PC-3 (cell line): ENCODE measurements around the gene CSNK1G2. TPM values are rescaled to one million over a fixed set of nuclear protein-coding genes. Genes with fewer than 3 reads are reported as not detected.
A peak's percentile ranks its signal among the peaks of the same experiment; 100 is the strongest.

Source experiments
- ATAC-seq: fragments of 200-7000 bp; cut with Tn5 transposase; 2 replicates; pipeline ENCODE4 v1.9.1; 2020; ENCODE audit warnings: mild to moderate bottlenecking, moderate library complexity
- BruUV-seq: library from RNA; stranded (reverse); fragments of 400-500 nt; replicated peaks from 2 replicates; lab custom pipeline; 2021; lab: Mats Ljungman, UMichigan
- CTCF ChIA-PET: fragments of 300-600 bp; sonication (Branson Sonifier 250); formaldehyde crosslinking; loops from one replicate; lab custom pipeline; 2022; ENCODE audit warnings: antibody characterized with exemption; lab: Charles Lee
- POLR2A ChIA-PET: fragments of 300-600 bp; sonication (Branson Sonifier 250); formaldehyde crosslinking; loops from one replicate; lab custom pipeline; 2022; ENCODE audit warnings: antibody characterized with exemption; ENCODE audit not compliant: unreplicated experiment; lab: Charles Lee
- DNase-seq: peaks from one replicate; pipeline ENCODE4 v3.0.0-alpha.2; 2015
- H2AFZ ChIP-seq: fragments of 300-600 bp; sonication (generic); 2 replicates; pipeline ENCODE4 v1.6.0; 2016; ENCODE audit warnings: antibody characterized with exemption, low read length
- H3F3A ChIP-seq: fragments of 300-600 bp; sonication (generic); one replicate; pipeline ENCODE4 v1.6.0; 2017; ENCODE audit warnings: antibody characterized with exemption, low read length, control low read depth, mild to moderate bottlenecking; ENCODE audit not compliant: unreplicated experiment
- H3K27ac ChIP-seq: fragments of 300-600 bp; sonication (generic); 2 replicates; pipeline ENCODE4 v1.5.1; 2016; ENCODE audit warnings: mild to moderate bottlenecking, low read length
- H3K27me3 ChIP-seq: fragments of 300-600 bp; sonication (generic); 2 replicates; pipeline ENCODE4 v1.6.1; 2016; ENCODE audit warnings: low read length, mixed read lengths
- H3K36me3 ChIP-seq: fragments of 300-600 bp; sonication (generic); 2 replicates; pipeline ENCODE4 v1.6.1; 2016; ENCODE audit warnings: low read depth, mixed run types, low read length, mixed read lengths
- H3K4me1 ChIP-seq: fragments of 300-600 bp; sonication (generic); 2 replicates; pipeline ENCODE4 v1.5.1; 2016; ENCODE audit warnings: low read length; ENCODE audit not compliant: insufficient read depth
- H3K4me2 ChIP-seq: fragments of 300-600 bp; sonication (generic); 2 replicates; pipeline ENCODE4 v1.6.0; 2016; ENCODE audit warnings: low read length
- H3K4me3 ChIP-seq: fragments of 300-600 bp; sonication (generic); 2 replicates; pipeline ENCODE4 v1.5.1; 2016; ENCODE audit warnings: mild to moderate bottlenecking, low read length, mixed read lengths
- H3K79me2 ChIP-seq: fragments of 300-600 bp; sonication (generic); 2 replicates; pipeline ENCODE4 v1.6.1; 2017; ENCODE audit warnings: low read length, mixed read lengths
- H3K9ac ChIP-seq: fragments of 300-600 bp; sonication (generic); 2 replicates; pipeline ENCODE4 v1.6.0; 2016; ENCODE audit warnings: mild to moderate bottlenecking, low read length
- H3K9me2 ChIP-seq: fragments of 300-600 bp; sonication (generic); replicated peaks from 2 replicates; pipeline ENCODE4 v1.6.1; 2016; ENCODE audit warnings: mixed run types, low read length, mixed read lengths
- H3K9me3 ChIP-seq: fragments of 300-600 bp; sonication (generic); 2 replicates; pipeline ENCODE4 v1.6.1; 2016; ENCODE audit warnings: low read length, mixed read lengths
- H4K20me1 ChIP-seq: fragments of 300-600 bp; sonication (generic); 2 replicates; pipeline ENCODE4 v1.6.1; 2016; ENCODE audit warnings: low read length, mixed read lengths
- CTCF ChIP-seq: fragments of 300-600 bp; sonication (generic); conservative IDR thresholded peaks from 2 replicates; pipeline ENCODE4 v1.5.1; 2017; ENCODE audit warnings: antibody characterized with exemption, low read depth, mild to moderate bottlenecking, low read length
- EZH2 ChIP-seq: fragments of 300-600 bp; sonication (generic); IDR thresholded peaks from one replicate; pipeline ENCODE4 v1.6.1; 2017; ENCODE audit warnings: antibody characterized with exemption, mild to moderate bottlenecking, low read length; ENCODE audit not compliant: unreplicated experiment
- EZH2phosphoT487 ChIP-seq: fragments of 300-600 bp; sonication (generic); IDR thresholded peaks from 2 replicates; pipeline ENCODE4 v1.6.1; 2018; ENCODE audit warnings: mild to moderate bottlenecking, antibody characterized with exemption, low read length, borderline replicate concordance
- intact Hi-C: fragments of 100-400 bp; cut with micrococcal nuclease; formaldehyde crosslinking; loops from 2 replicates; pipeline ENCODE4 v1.9.0; 2023
- total RNA-seq: library from RNA; depleted of rRNA; stranded (reverse); fragments of >200 nt; gene quantifications from 2 replicates; pipeline ENCODE4 v1.2.3, GENCODE V29; 2014

Gene CSNK1G2
- total RNA-seq, 1 experiment from 2014 or later = 83.6 TPM

DNA sequence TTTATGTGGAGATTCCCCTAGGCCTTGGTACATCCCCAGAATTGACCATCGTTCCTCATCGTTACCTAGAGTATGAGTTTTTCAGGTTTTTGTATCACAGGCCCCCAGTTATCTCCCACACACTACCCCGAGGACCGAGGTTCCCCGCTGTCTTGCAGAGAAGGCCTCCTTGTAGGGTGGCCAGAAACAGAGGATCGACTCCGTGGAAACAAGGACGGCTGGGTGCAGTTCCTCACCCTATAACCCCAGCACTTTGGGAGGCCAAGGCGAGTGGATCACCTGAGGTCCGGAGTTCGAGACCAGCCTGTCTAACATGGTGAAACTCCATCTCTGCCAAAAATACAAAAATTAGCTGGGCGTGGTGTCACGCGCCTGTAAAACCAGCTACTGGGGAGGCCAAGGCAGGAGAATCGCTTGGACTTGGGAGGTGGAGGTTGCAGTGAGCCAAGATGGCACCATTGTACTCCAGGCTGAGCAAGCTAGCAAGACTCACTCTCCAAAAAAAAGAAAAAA, 35.1 kb upstream of the CSNK1G2 start:
- peaks cover 49% of the 10 kb centered on the region for H3K79me2 ChIP-seq
- H3F3A ChIP-seq = peaks cover 3% of the 10 kb centered on the region
- H3K27ac ChIP-seq = no peak overlapping the region
- H3K9ac ChIP-seq = peak overlapping the region; percentile 85
- no peaks in the 10 kb centered on the region for H3K9me3 ChIP-seq
- peaks cover 25% of the 10 kb centered on the region for H3K4me1 ChIP-seq
- TF ChIP-seq CTCF (no peak), EZH2 (no peak), EZH2phosphoT487 (no peak)
- DNase-seq (no peak), ATAC-seq (no peak)
- H3K36me3 ChIP-seq = no peaks in the 10 kb centered on the region
- ChIA-PET POLR2A (interaction anchor here (0.6 kb wide), 1 partner anchor 182 kb away, joined by 4 read pairs; no protein-coding TSS in a partner anchor), CTCF (no interaction called here)
- intact Hi-C loops = loop anchor here (1.0 kb wide), 1 partner anchor 21 kb away; the partner anchor contains the start of gene ABHD17A
- BruUV-seq = TSS peak; percentile 76
- H3K4me3 ChIP-seq = peak overlapping the region; percentile 70
- no peaks in the 10 kb centered on the region for H3K9me2 ChIP-seq
- H4K20me1 ChIP-seq = no peaks in the 10 kb centered on the region
- no peaks in the 10 kb centered on the region for H3K27me3 ChIP-seq
- no peak overlapping the region for H2AFZ ChIP-seq
- H3K4me2 ChIP-seq = peak overlapping the region; percentile 85

- Histone ChIP-seq H3K79me2 (peaks cover 61% of the 10 kb centered on the region), H3F3A (peaks cover 3% of the 10 kb centered on the region), H3K27me3 (no peaks in the 10 kb centered on the region), H3K36me3 (no peaks in the 10 kb centered on the region), H3K27ac (peak overlapping the region; percentile 78), H2AFZ (peak overlapping the region; percentile 63; the same call in 1 of the 2 replicates), H4K20me1 (no peaks in the 10 kb centered on the region), H3K4me3 (peak overlapping the region; percentile 67), H3K4me2 (peak overlapping the region; percentile 98), H3K9me3 (no peaks in the 10 kb centered on the region), H3K9me2 (no peaks in the 10 kb centered on the region), H3K9ac (peak overlapping the region; percentile 74; the same call in 1 of the 2 replicates), H3K4me1 (peaks cover 25% of the 10 kb centered on the region)
- TF ChIP-seq EZH2phosphoT487 (no peak), EZH2 (no peak), CTCF (no peak)
- ChIA-PET POLR2A (no interaction called here), CTCF (no interaction called here)
- ATAC-seq = no peak
- DNase-seq = no peak
- no TSS peak for BruUV-seq
- intact Hi-C loops = no loop called here
Measured at GRCh38 chr19:1906985-1907562, 33.9 kb upstream of the CSNK1G2 start.
